ENCODE results near the gene HM13.

GRCh38 chr20:31597481-31597855, 83.2 kb downstream of the HM13 start:
- no peak for TF ChIP-seq CTCF (IDR thresholded peaks at IDR 0.05)
- TF ChIP-seq POLR2A (IDR thresholded peaks at IDR 0.05), result no peak

All from testis (tissue), 2 donors.